OCI-M2 (cell line): ENCODE data around the gene TTLL11.

Experiments used
- DNase-seq: peaks from one replicate; lab custom pipeline; 2025; ENCODE audit not compliant: unreplicated experiment; lab: John Stamatoyannopoulos, UW

TTLL11 gene

GRCh38 chr9:121944711-121945191, 148.4 kb downstream of the TTLL11 start:
- DNase-seq, result no peak

- no peak for DNase-seq
These were observed 149.6 kb downstream of the TTLL11 start for GRCh38 chr9:121943463-121943862.

GRCh38 chr9:121942866-121943382, 150.2 kb downstream of the TTLL11 start:
- no peak for DNase-seq

GRCh38 chr9:121942313-121942712, 150.8 kb downstream of the TTLL11 start:
- no peak for DNase-seq

GRCh38 chr9:121939643-121940042, 153.5 kb downstream of the TTLL11 start:
- no peak for DNase-seq

- DNase-seq, result no peak
These were observed 154.5 kb downstream of the TTLL11 start for GRCh38 chr9:121938621-121939020.

GRCh38 chr9:121937240-121937639, 155.9 kb downstream of the TTLL11 start:
- DNase-seq, result no peak

- DNase-seq, result no peak
These were observed 157.4 kb downstream of the TTLL11 start for GRCh38 chr9:121935739-121936138.

GRCh38 chr9:121930956-121931355, 162.2 kb downstream of the TTLL11 start:
- no peak for DNase-seq

- DNase-seq, result no peak
These were observed 162.9 kb downstream of the TTLL11 start for GRCh38 chr9:121929893-121930875.

GRCh38 chr9:121927636-121928035, 165.5 kb downstream of the TTLL11 start:
- DNase-seq, result no peak

- no peak for DNase-seq
These were observed 166.0 kb downstream of the TTLL11 start for GRCh38 chr9:121927081-121927480.

GRCh38 chr9:121926351-121926801, 166.7 kb downstream of the TTLL11 start:
- DNase-seq, result no peak

- DNase-seq, result no peak
These were observed 167.2 kb downstream of the TTLL11 start for GRCh38 chr9:121925935-121926334.

- no peak for DNase-seq
These were observed 168.4 kb downstream of the TTLL11 start for GRCh38 chr9:121924700-121925099.

- no peak for DNase-seq
These were observed 171.7 kb downstream of the TTLL11 start for GRCh38 chr9:121921444-121921843.

GRCh38 chr9:121917375-121918335, 175.5 kb downstream of the TTLL11 start:
- no peak for DNase-seq

- no peak for DNase-seq
These were observed 177.8 kb downstream of the TTLL11 start for GRCh38 chr9:121915304-121915625.

GRCh38 chr9:121914604-121915303, 178.4 kb downstream of the TTLL11 start:
- DNase-seq, result no peak

- DNase-seq, result no peak
These were observed 179.0 kb downstream of the TTLL11 start for GRCh38 chr9:121914017-121914595.
